ENCODE data around the gene LCN1.
"Not testable (repeated sequence)": the region's sequence is repeated elsewhere in the genome, so short reads cannot be mapped to it uniquely, and the experiment has no call there.

Gene LCN1

DNA sequence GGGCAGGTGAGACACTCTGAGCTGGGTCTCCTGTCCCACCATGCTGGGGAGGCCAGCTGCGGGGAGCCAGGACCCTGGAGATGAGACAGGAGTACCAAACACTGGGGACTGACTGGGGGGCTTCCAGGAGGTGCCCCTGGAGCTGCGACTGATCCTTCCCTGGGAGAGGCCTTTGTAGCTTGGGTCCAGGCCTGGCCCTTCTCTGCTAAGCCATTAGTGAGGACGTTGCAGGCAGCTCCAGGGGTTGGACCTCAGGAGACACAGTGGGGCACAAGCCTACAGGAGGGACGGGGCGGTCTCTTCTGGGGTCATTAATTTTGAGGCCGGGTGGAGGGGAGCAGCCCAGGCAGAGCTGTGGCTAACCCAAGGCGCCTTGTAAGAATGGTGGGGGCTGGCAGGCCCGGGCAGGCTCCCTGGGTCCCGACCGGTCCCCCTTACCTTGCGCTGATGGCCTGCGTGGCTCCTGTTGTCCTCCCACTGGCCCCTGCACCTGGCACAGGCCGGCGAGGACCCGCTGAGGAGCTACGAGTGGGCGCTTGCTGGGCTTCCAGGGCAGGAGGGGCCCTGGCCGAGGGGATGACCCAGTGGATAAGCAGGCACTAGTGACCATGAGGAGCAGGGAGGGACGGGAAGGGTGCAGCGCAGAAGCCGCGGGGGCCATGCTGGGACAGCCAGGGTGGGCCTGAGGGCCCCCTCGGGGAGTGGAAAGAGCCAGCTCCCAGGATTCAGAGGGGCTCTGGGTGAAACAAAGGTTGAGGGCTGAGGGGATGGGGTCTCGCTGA lies 15.6 kb upstream of the LCN1 start:
- no peak for DNase-seq

DNA sequence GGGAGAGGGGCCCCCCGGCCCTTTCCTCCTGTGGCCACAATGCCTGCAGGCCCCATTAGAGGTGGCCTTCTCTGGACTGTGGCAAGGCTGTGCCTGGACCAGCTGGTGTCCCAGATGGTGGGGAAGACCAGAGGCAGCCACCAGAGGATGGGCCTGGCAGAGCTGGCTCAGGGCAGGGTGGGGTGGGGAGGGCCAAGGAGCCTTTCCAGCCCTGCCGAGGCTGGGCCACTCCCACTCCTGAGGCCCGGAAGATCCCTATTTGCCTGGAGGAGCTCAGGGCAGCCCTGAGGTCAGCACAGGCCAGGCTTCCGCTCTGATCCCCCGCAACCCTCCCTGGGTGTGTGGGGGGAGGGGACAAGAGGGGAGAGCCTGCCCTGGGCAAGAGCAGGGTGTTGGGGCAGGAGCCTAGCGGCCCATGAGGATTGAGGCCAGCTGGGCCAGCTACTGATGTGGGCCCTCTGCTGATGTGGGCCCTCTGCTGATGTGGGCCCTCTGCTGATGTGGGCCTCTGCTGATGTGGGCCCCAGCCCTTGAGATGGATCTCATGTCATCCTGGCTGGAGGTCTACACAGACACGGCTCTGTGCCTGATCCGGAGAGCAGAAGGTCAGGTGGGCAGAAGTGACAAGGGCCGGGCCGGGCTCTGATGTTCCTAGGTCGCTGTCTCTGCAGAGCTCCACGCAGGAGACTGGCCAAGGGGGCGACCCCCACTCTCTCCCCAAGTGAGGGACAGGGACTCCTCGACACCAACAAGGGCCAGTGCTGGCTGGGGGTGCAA lies 14.7 kb upstream of the LCN1 start:
- no peak for DNase-seq

DNA sequence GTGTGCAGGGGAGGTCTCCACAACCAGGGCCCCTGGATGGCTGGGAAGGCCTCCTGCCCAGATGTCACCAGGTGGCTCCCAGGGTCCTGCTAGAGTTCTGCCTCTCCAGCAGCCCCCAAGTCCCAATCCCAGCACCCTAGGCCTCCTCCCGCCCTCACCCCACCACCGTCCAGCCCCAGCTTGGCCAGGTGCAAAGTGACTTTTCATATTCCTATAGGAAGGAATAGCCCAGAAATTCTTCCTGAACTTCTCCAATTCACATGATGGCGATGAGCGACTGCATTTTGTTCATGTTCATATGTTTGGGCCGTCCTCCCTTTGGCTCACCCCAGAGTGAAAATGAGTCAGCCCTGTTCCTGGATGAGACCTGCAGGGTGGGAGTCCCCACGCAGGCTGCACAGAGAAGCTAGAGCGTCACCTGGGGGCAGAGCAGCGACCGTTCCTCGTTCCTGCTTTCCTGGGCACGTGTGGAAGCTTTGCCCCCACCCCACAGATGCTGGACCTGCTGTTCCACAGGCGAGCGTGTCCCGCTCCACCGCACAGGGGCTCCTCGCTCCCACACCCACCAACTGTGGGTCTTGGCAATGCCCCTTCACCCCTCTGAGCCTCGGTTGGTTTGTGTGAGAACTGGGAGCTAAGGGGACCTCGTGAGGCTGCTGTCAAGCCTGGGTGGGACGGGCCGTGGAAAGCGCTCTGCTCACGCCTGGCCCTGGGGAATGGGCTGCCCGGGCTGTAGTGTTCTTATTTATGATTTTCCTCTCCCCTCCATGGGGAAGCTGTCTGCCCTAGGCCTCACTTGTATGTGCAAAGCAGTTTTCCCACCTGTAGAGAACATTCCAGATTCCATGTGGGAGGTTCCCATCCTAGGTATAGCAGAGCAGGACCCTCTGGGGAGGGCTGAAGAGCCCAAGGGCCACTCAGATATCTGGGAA lies 13.9 kb upstream of the LCN1 start:
- no peak for DNase-seq

DNA sequence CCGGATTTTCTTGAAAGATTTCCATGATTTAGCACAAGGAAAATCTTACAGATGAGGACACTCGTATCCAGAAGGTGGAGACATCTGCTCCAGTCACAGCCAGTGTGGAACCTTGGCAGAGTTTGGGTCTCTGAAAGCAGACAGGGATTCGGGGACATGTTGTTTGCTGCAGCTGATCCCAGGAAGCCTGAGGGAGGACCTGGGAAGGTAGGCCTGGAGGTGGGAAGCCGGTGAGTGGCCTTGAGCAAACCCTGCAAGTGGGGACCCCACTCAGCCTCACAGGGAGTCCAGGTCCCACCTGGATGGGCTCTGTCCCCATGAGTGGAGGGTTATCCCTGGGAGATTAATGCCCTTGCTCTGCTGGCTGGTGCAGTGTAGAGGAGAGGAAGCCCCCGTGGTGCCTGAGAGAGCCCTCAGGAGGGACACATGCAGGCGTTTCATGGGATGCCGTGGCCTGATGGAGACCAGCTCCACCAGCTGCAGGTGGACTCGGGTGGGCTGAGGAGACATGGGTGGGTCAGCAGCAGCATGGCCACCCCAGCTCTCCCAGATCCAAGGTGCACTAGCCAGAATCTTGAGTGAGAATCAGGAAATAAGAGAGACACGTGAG lies 12.9 kb upstream of the LCN1 start:
- no peak for DNase-seq

DNA sequence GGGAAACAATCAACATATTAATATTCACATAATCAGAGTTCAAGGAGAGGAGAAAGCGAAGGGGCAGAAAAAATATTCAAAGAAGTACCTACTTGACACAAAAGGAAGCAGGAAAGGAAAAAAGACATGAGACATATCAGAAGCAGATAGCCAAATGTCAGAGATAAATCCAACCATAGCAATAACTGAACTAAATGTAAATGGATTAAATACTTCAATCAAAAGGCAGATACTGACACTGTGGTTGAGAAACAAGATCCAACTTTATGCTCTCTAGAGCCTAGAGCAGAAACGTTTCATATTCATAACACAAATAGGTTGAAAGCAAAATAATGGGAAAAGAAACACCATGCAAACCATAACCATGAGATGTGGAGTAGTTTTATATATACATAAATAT lies 11.8 kb upstream of the LCN1 start:
- DNase-seq = no peak

DNA sequence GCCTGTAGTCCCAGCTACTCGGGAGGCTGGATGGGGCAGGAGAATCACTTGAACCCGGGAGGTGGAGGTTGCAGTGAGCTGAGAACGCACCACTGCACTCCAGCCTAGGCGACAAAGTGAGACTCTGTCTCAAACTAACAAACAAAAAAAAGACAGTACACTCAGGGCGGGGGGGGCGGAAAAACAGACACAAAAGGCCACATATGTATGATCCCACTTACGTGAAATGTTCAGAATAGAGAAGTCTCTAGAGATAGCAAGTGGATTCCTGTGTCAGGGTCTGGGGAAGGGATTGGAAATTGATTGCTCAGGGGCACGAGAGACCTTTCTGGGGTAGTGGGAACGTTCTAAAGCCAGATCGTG lies 9.0 kb upstream of the LCN1 start:
- DNase-seq = no peak

DNA sequence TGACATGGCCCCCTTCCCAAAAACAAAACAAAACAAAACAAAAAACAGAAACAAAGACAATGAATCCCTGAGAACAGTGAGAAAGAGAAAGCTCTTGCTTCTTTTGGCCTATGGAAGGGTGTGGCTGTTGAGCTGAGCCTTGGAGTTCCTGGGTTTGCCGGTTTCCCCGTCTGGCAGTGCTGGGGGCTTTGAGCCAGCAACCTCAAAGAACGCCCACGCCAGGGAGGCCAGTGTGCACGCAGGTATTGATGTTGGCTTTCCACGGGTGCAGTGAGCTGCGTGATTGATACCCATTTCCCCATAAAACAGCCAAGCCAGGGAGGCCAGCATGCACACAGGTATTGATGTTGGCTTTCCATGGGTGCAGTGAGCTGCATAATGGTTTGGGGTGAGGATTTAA lies 8.3 kb upstream of the LCN1 start:
- no peak for DNase-seq

DNA sequence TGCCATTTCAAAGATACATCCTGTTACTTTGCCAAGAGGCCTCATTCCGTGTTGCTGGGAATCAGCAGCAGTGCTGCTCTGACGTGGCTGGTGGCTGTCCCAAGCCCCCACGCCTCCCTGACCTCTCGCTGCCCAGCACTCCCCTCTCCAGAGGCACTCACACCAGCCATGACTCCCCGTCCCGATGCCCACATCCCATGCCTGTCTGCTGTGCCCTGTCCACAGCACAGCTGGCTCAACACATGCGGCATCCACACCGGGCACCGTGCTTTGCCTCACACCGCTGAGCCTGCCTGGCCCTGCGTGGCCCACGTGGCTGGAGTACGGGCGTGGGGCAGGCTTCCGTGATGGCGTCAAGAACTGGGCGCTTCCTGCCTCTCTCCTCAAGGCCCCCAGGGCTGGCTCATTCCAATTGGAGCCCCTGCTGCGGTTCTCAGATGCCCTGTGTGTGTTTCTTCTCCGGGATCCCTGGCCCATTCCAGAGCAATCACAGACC lies 7.8 kb upstream of the LCN1 start:
- DNase-seq = no peak

DNA sequence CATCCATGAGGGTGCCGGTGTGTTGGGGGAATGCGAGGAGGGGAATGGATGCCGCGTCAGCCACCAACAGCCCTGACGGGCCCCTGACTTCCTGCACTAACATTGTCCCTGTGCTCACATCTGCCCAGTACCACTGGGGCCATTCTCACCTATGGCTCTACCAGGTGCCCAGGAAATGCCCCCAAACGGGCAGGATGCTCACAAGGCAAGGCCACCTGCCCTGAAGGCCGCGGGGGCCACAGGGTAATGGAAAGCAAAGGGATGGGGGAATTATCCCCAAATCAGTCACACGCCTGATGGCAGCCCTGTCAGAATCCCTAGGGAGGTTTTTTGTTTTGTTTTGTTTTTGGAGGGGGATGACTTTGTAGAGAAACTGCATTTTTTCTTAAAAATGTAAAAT lies 7.3 kb upstream of the LCN1 start:
- not testable (repeated sequence) for DNase-seq

DNA sequence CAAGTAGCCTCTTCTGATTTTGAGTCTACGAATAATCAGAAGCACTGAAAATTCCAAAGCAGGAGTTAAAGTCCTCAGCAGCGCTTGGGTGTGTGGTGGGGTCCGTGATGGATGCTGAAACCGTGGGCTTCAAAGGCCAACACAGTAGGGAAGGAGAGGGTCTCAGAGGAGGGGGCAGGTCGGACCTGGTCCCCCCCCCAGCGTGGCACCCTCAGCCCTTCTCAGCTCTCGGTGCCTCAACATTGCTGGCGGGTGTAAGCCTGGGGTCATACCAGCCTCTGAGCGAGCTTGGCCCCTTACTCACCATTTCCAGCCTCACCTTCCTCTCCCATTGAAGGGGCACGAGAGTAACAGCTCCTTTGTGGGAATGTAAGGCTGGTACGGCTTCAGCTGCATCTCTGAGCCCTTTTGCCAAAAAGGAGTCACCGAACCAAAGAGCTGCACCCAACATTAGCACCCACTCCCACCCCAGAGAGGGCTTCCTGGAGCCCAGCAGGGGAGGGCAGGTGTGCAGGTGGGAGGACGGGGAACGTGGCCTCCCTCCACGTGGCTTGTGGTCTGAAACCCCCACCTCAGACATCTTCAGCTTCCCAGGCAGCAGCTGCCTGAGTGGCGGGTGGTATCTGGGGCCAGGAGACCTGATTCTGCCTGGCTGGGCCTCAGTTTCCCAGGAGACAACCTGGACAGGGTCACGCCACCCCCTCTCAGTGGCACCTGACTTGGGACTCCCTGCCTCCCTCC lies 6.7 kb upstream of the LCN1 start:
- no peak for DNase-seq

DNA sequence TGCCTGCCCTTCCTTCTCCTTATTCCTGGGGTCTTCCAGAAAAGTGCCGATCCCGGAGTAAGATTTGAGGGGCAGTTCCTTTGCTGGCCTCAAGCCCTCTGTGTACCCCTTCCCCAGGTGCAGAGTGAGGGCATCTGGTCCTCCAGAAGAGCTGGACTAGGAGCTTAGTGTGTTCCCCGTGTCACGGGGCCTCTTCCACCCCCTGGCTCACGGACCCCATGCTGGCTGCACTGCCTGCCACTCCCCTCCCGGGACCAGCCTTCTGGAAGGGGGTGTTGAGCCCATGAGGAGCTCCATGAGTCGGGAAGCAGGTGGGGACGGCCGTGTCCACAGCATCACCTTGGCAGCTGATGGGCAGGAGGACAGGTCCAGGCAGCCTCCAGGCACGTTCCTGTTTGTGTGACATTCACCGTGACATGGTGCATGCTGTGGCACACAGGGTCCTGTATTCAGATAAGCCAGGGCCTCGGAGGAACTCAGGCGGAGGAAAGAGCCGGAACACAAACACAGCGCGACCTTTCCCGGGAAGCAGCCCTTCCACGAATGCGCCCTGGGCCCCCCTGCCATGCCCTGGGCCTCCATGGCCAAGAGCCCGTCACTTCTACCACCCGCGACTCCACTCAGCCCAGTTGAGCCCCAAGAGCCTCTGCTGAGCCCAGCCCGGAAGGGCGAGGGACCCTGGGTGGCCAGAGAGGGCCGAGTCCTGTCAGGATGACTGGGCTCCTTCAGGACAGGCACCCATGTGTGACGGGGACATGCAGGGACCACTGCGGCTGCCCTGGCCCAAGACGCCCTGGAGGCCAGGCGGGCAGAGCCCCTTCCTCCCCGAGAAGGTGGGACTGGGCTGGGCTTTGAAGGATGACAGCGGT lies 5.9 kb upstream of the LCN1 start:
- no peak for DNase-seq

DNA sequence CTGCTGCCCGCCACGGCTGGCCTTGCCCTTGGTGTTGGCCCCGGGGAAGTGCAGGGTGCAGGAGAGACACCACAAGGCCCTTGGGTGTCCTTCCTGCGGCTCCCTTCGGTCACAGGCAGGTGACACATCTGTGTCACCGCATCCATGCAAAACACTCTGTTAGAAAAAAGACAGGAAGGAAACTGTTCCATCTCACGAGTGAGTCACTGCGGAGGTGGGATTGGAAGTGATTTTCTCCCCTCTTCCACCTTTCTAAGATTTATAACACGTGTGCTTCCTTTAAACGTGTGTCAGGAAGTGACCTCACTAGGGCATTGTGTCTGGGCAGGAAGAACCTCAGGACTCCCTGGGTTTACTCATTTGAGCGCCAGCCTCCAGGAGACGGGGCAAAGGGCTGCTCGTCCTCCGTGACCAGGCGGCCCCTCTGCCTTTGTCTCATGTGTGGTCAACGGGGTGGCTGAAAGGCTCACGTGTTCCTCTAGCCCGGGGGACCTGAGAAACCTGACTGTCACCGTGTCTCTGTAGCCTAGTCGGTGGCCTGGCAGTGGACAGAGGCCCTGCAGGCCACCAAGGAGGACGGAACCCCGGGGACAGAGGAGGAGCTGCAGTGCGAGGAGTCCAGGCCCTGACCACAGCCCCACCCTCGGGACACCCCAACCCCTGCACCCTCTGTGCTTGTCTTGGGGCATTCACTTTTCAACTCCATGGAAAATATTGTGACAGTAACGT lies 4.9 kb upstream of the LCN1 start:
- no peak for DNase-seq

DNA sequence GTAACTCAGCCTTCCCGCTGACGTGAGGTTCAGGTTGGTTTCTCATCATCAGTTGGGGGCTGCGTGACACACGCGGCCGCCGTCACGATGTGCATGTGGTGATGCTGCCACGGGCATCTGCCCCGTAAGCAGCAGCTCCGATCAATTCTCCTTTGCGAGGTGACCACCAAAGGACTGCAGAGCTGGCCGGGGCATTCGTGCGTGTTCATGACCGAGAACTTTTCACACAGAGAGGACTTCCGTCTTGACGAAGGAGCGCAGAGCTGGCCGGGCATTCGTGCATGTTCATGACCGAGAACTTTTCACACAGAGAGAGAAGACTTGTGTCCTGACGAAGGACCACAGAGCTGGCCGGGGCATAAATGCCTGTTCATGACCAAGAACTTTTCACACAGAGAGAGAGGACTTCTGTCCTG lies 3.8 kb upstream of the LCN1 start:
- DNase-seq = no peak

DNA sequence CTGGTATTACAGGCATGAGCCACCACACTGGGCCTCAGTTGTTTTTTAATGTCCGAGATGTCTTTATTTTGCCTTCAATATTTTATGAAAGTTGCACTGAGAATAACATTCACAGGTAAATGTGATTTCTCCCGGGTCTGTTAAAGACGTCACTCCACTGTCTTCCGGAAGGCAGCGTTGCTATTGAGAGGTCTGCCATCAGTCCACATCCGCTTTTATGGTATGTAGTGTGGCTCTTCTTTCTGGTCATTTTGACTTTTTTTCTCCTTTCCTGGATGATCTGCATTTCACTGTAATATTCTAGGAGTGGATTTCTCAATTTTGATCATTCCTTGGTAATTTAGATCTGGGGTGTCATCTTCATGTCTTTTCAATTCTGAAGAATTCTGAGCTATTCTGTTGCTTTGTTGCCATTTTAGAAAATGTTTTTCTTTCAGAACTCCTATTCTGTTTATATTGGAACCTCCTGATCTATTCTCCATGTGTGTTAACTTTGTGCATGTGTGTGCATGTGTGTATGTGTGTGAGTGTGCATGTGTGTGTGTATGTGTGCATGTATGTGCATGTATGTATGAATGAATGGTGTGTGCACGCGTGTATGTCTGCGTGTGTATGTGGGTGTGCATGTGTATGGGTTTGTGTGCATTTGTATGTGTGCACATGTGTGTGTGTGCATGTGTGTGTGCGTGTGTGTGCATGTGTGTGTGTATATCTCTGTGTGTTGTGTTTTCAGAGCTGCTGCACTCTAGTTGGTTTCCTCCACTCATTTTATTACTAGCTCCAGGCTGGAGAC lies 1.9 kb upstream of the LCN1 start:
- DNase-seq = no peak

DNA sequence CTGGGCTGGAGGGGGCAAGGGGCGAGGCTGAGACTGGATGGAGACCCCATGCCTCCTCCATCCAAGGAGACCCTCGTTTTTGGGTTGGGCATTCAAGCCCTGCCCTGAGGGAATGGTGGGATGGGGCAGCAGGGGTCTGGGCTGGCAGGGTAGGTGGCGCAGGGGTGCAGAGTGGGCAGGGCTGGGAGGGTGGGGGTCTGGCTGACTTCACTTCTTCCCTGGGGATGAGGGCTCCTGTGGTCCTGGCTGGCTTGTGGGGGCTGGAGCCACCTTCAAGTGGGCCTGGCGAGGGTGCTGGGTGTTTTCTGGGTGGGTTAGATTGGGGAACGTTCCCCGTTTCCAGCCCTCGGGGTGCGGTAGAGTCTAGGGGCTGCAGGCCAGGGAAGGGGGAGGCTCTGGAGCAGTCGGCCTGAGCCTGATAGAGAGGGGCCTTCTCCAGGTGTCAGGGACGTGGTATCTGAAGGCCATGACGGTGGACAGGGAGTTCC lies 412 bp downstream of the LCN1 start:
- DNase-seq = no peak

DNA sequence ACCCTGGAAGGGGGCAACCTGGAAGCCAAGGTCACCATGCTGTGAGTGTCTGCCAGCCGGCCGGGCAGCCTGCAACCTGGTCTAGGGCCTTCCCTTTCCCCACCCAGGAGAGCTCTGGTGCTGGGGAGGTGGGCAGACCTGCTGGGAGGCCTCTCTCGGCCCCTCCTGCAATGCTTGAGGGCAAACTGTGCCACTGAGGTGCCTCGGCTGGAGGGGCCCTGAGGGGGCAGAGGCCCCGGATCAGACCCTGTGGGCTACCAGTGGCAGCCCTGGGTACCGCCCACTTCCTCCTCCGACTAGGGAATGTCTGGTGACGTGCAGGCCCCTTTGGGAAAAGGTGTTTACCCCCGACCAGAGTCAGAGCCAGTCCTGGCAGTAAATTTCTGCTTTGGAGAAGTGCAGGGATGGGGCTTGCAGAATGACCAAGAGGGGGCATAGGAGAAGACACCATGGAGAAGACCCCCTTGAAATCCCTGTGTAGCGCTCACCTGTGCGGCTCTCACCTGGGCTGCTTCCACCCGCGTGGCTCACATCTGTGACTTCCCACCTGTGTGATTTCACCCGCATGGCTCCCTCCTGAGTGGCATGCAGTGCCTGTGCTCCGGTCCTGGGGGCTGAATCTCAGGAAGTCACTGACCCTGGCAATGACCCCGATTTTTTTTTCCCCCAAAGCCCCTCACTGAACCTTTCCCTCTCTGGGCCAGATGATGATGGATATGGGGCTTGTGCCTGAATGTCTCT lies 1.1 kb downstream of the LCN1 start:
- no peak for DNase-seq

DNA sequence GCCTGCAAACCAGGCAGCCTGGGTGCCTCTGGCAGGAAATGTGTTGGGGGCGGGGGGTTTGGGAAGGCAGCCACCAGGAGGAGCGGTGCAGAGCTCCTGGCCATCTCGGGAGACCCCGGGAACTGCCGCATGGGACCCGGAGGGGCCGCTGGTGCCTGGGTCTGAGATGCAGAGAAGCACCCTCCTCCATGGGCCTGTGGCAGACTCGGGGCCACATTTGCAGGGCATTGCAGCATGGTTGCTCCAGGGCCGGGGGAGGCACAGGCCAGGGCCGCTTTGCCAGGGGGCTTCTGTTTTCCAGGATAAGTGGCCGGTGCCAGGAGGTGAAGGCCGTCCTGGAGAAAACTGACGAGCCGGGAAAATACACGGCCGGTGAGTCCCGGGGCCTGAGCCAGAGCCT lies 1.7 kb downstream of the LCN1 start:
- no peak for DNase-seq

DNA sequence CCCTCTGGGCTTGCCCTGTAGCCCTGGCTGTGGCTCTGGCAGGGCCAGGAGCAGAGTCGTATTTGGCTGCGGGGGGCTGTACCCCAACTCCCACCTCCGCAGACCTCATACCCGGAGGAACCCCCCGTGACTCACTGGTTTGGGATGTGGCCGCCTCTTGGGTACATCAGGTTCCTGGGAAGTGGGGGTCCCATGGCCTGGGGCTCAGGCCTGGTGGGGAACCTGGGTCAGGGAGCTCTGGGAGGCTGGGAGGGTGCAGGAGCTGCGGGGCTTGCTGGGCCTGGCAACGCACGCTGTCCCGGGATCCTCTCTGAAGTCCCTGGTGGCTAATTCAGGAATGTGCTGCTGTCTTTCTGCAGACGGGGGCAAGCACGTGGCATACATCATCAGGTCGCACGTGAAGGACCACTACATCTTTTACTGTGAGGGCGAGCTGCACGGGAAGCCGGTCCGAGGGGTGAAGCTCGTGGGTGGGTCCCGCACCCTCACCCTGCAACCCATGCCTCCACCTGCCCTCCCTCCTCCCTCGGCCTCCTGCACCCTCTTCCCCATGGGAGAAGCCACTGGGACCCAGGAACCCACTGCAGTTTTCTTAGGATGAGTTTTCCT lies 2.4 kb downstream of the LCN1 start:
- DNase-seq = no peak

Data from NCI-H2081 treated with DMSO at 0.1 percent for 48 hours (cell line).